Mesenchymal stem cell (in vitro differentiated cells and primary cell): ENCODE data around the gene ANKRD62.

Experiments
- DNase-seq: peaks from one replicate; pipeline ENCODE4 v3.0.0-alpha.2; 2013
- H2AFZ ChIP-seq: one replicate; pipeline ENCODE4 v1.6.1; 2013; ENCODE audit warnings: low read depth, mild to moderate bottlenecking, control low read depth, inconsistent platforms, low read length, moderate library complexity
- H2AK5ac ChIP-seq: 2 replicates; pipeline ENCODE4 v1.6.1; 2013; ENCODE audit warnings: low read length, moderate library complexity, mild to moderate bottlenecking, inconsistent platforms; ENCODE audit not compliant: severe bottlenecking
- H2BK120ac ChIP-seq: one replicate; pipeline ENCODE4 v1.6.1; 2013; ENCODE audit warnings: low read depth, mild to moderate bottlenecking, inconsistent platforms, low read length, moderate library complexity
- H2BK12ac ChIP-seq, 2 experiments: one replicate each; pipeline ENCODE4 v1.6.1; 2013; ENCODE audit warnings: inconsistent platforms in 2 of 2, low read length in 2 of 2, mild to moderate bottlenecking in 2 of 2, moderate library complexity in 2 of 2, control low read depth in 1 of 2
- H2BK15ac ChIP-seq: one replicate; pipeline ENCODE4 v1.6.1; 2013; ENCODE audit warnings: mild to moderate bottlenecking, low read depth, inconsistent platforms; ENCODE audit not compliant: poor library complexity, severe bottlenecking
- H2BK5ac ChIP-seq: 2 replicates; pipeline ENCODE4 v1.6.1; 2013; ENCODE audit warnings: low read depth, mild to moderate bottlenecking, low read length, control low read depth, inconsistent platforms; ENCODE audit not compliant: poor library complexity, severe bottlenecking
- H3K14ac ChIP-seq, 2 experiments: one replicate each; pipeline ENCODE4 v1.6.1; 2013; ENCODE audit warnings: inconsistent platforms in 2 of 2, low read length in 2 of 2, control low read depth in 1 of 2, mild to moderate bottlenecking in 1 of 2, moderate library complexity in 1 of 2
- H3K18ac ChIP-seq, 2 experiments: one replicate each; pipeline ENCODE4 v1.6.1; 2013; ENCODE audit warnings: inconsistent platforms in 2 of 2, low read length in 2 of 2, control low read depth in 1 of 2, low read depth in 1 of 2, mild to moderate bottlenecking in 1 of 2
- H3K23ac ChIP-seq, 2 experiments: one replicate each; pipeline ENCODE4 v1.6.1; 2013; ENCODE audit warnings: inconsistent platforms in 2 of 2, low read length in 2 of 2, mild to moderate bottlenecking in 2 of 2, moderate library complexity in 2 of 2, control low read depth in 1 of 2
- H3K27ac ChIP-seq: 2 replicates; pipeline ENCODE4 v1.5.1; 2013; ENCODE audit warnings: mild to moderate bottlenecking, moderate library complexity, low read length, control low read depth, inconsistent platforms; ENCODE audit not compliant: poor library complexity, severe bottlenecking
- H3K27me3 ChIP-seq, 2 experiments: 2 replicates each; pipeline versions ENCODE4 v1.6.1 to v1.7.0; 2013; ENCODE audit warnings: low read length in 2 of 2, mild to moderate bottlenecking in 2 of 2, moderate library complexity in 2 of 2, control low read depth in 1 of 2, inconsistent platforms in 1 of 2; ENCODE audit not compliant: control insufficient read depth in 1 of 2, insufficient read depth in 1 of 2
- H3K36me3 ChIP-seq, 2 experiments: 2 replicates each; pipeline versions ENCODE4 v1.6.1 to v1.7.0; 2013; ENCODE audit warnings: low read length in 2 of 2, control low read depth in 1 of 2, inconsistent platforms in 1 of 2, low read depth in 1 of 2, mild to moderate bottlenecking in 1 of 2; ENCODE audit not compliant: insufficient read depth in 2 of 2, control insufficient read depth in 1 of 2
- H3K4ac ChIP-seq, 2 experiments: one replicate each; pipeline ENCODE4 v1.6.1; 2013; ENCODE audit warnings: inconsistent platforms in 2 of 2, low read length in 2 of 2, mild to moderate bottlenecking in 2 of 2, moderate library complexity in 2 of 2, control low read depth in 1 of 2, low read depth in 1 of 2
- H3K4me1 ChIP-seq: 2 replicates; pipeline ENCODE4 v1.6.1; 2013; ENCODE audit warnings: low read depth, low read length, control low read depth; ENCODE audit not compliant: control insufficient read depth, insufficient read depth
- H3K4me2 ChIP-seq: 2 replicates; pipeline ENCODE4 v1.6.1; 2013; ENCODE audit warnings: low read length, mild to moderate bottlenecking, inconsistent platforms; ENCODE audit not compliant: poor library complexity, severe bottlenecking
- H3K4me3 ChIP-seq, 2 experiments: 2 replicates each; pipeline versions ENCODE4 v1.5.1 to v1.7.0; 2013; ENCODE audit warnings: low read length in 2 of 2, mild to moderate bottlenecking in 2 of 2, control low read depth in 1 of 2, low read depth in 1 of 2; ENCODE audit not compliant: insufficient read depth in 1 of 2
- H3K79me1 ChIP-seq: replicated peaks from 2 replicates; pipeline ENCODE4 v1.6.1; 2013; ENCODE audit warnings: mild to moderate bottlenecking, control low read depth, low read length, inconsistent platforms; ENCODE audit not compliant: poor library complexity, severe bottlenecking
- H3K9ac ChIP-seq: 2 replicates; pipeline ENCODE4 v1.7.0; 2013; ENCODE audit warnings: mild to moderate bottlenecking, low read length, moderate library complexity
- H3K9me3 ChIP-seq: 2 replicates; pipeline ENCODE4 v1.7.0; 2013; ENCODE audit warnings: mild to moderate bottlenecking, low read length; ENCODE audit not compliant: control insufficient read depth
- H4K8ac ChIP-seq: one replicate; pipeline ENCODE4 v1.6.1; 2013; ENCODE audit warnings: inconsistent platforms, mild to moderate bottlenecking, low read length, moderate library complexity
- H4K91ac ChIP-seq: one replicate; pipeline ENCODE4 v1.6.1; 2013; ENCODE audit warnings: mild to moderate bottlenecking, low read length, inconsistent platforms
- WGBS: methylation state at CpG from one replicate; pipeline ENCODE4 v1.1.7; 2013; ENCODE audit warnings: mixed read lengths; 5-methylcytosine and 5-hydroxymethylcytosine counted together

ANKRD62 gene

GRCh38 chr18:12053289-12053688 lies 40.4 kb upstream of the ANKRD62 start:
- Histone ChIP-seq H2BK120ac (no peak overlapping the region), H3K4me2 (no peak overlapping the region), H4K91ac (no peak overlapping the region), H2BK12ac (no peak overlapping the region), H3K4me1 (peaks cover 4% of the 10 kb centered on the region), H3K18ac (no peak overlapping the region), H3K27ac (no peak overlapping the region), H2BK15ac (no peak overlapping the region), H3K4ac (no peak overlapping the region), H3K9me3 (no peaks in the 10 kb centered on the region), H3K9ac (no peak overlapping the region), H3K79me1 (no peaks in the 10 kb centered on the region), H2AK5ac (no peak overlapping the region), H3K23ac (no peak overlapping the region), H3K36me3 (no peaks in the 10 kb centered on the region), H4K8ac (no peak overlapping the region), H2AFZ (no peak overlapping the region), H2BK5ac (no peak overlapping the region), H3K27me3 (no peaks in the 10 kb centered on the region), H3K14ac (no peak overlapping the region), H3K4me3 (no peak overlapping the region)
- no CpG with 5 or more reads among the region's 2 CpGs for WGBS
- DNase-seq = no peak

- H3K18ac ChIP-seq = no peak overlapping the region
- no peak overlapping the region for H2BK5ac ChIP-seq
- no peak overlapping the region for H3K27ac ChIP-seq
- no peak overlapping the region for H3K9ac ChIP-seq
- no peak overlapping the region for H3K23ac ChIP-seq
- H3K79me1 ChIP-seq = no peaks in the 10 kb centered on the region
- no peaks in the 10 kb centered on the region for H3K9me3 ChIP-seq
- H4K91ac ChIP-seq = no peak overlapping the region
- peaks cover 0 to 2% of the 10 kb centered on the region in 2 experiments for H3K27me3 ChIP-seq
- H3K4ac ChIP-seq = no peak overlapping the region
- no peak overlapping the region for H2AK5ac ChIP-seq
- no peak for DNase-seq
- no peak overlapping the region for H2AFZ ChIP-seq
- no peak overlapping the region for H3K4me2 ChIP-seq
- no peak overlapping the region for H2BK15ac ChIP-seq
- H3K14ac ChIP-seq = no peak overlapping the region
- 77% methylated on average over 13 of the region's 14 CpGs for WGBS
- no peaks in the 10 kb centered on the region for H3K36me3 ChIP-seq
- H3K4me1 ChIP-seq = peaks cover 8% of the 10 kb centered on the region
- H3K4me3 ChIP-seq = no peak overlapping the region
- H2BK120ac ChIP-seq = no peak overlapping the region
- no peak overlapping the region for H4K8ac ChIP-seq
- no peak overlapping the region for H2BK12ac ChIP-seq
Observed at GRCh38 chr18:12056034-12056883, 37.4 kb upstream of the ANKRD62 start.

- Histone ChIP-seq H2BK5ac (no peak overlapping the region), H4K91ac (no peak overlapping the region), H3K36me3 (no peaks in the 10 kb centered on the region), H3K18ac (no peak overlapping the region), H3K14ac (no peak overlapping the region), H2BK12ac (no peak overlapping the region), H3K23ac (no peak overlapping the region), H3K79me1 (no peaks in the 10 kb centered on the region), H3K4me3 (no peak overlapping the region), H3K4me1 (peaks cover 8% of the 10 kb centered on the region), H3K9me3 (no peaks in the 10 kb centered on the region), H2BK120ac (no peak overlapping the region), H3K27ac (no peak overlapping the region), H3K27me3 (peaks cover 0 to 2% of the 10 kb centered on the region in 2 experiments), H3K9ac (no peak overlapping the region), H4K8ac (no peak overlapping the region), H2BK15ac (no peak overlapping the region), H2AK5ac (no peak overlapping the region), H2AFZ (no peak overlapping the region), H3K4ac (no peak overlapping the region), H3K4me2 (no peak overlapping the region)
- WGBS = 79% methylated on average over 12 of the region's 14 CpGs
- DNase-seq = no peak
Observed at GRCh38 chr18:12056884-12057402, 36.7 kb upstream of the ANKRD62 start.

- Histone ChIP-seq H2AFZ (no peak overlapping the region), H2BK120ac (no peak overlapping the region), H3K23ac (no peak overlapping the region), H3K4ac (no peak overlapping the region), H3K36me3 (no peaks in the 10 kb centered on the region), H4K91ac (no peak overlapping the region), H3K4me2 (no peak overlapping the region), H3K14ac (no peak overlapping the region), H2AK5ac (no peak overlapping the region), H3K9ac (no peak overlapping the region), H2BK5ac (no peak overlapping the region), H2BK15ac (no peak overlapping the region), H3K9me3 (no peaks in the 10 kb centered on the region), H2BK12ac (no peak overlapping the region), H3K79me1 (no peaks in the 10 kb centered on the region), H3K18ac (no peak overlapping the region), H3K27ac (no peak overlapping the region), H3K4me3 (no peak overlapping the region), H4K8ac (no peak overlapping the region), H3K4me1 (peaks cover 8% of the 10 kb centered on the region), H3K27me3 (peaks cover 0 to 2% of the 10 kb centered on the region in 2 experiments)
- WGBS = 54% methylated on average over 13 of the region's 14 CpGs
- no peak for DNase-seq
Observed at GRCh38 chr18:12057419-12058039, 36.1 kb upstream of the ANKRD62 start.
